ENCODE results near the gene TLX1. TPM values are rescaled to one million over a fixed set of nuclear protein-coding genes. Genes with fewer than 3 reads are reported as not detected.

The TLX1 gene
- total RNA-seq, 1 experiment from 2014 or later = not detected

DNA sequence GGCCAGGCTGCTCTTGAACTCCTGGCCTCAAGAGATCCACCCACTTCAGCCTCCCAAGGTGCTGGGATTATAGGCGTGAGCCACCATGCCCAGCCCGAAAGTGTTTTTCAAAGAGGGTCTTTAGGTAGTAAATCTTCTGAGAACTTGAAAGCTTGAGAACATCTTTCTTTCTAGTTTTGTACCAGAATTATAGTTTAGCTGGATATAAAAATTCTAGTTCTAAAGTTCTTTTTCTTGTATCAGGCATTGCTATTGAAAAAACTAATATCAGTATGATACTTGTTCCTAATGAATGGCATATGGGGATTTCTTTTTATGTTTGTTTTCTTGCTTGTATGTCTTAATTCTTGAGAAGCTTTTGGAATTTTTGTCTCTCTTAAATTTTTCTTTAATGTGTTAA is 43.2 kb downstream of the TLX1 start:
- intact Hi-C loops (cut with micrococcal nuclease) = no loop called here
- ATAC-seq (no peak), DNase-seq (no peak)
- Histone ChIP-seq H4K20me1 (ENCODE audit: low read length) (no peaks in the 10 kb centered on the region), H3K27me3 (ENCODE audit: low read length) (no peaks in the 10 kb centered on the region), H2AFZ (ENCODE audit: low read length) (no peak overlapping the region), H3K9ac (ENCODE audit: low read length) (no peak overlapping the region), H3K4me1 (ENCODE audit: insufficient read depth, low read length) (no peaks in the 10 kb centered on the region), H3K4me3 (ENCODE audit: low read length) (no peak overlapping the region), H3K36me3 (ENCODE audit: low read depth, low read length) (no peaks in the 10 kb centered on the region), H3F3A (ENCODE audit: low read length, unreplicated experiment) (no peaks in the 10 kb centered on the region), H3K9me3 (ENCODE audit: low read length) (no peaks in the 10 kb centered on the region), H3K79me2 (ENCODE audit: low read length) (no peaks in the 10 kb centered on the region), H3K4me2 (ENCODE audit: low read length) (no peak overlapping the region), H3K9me2 (replicated peaks; ENCODE audit: low read length) (no peaks in the 10 kb centered on the region), H3K27ac (ENCODE audit: low read length) (no peak overlapping the region)
- CTCF ChIA-PET = no interaction called here
- TF ChIP-seq EZH2phosphoT487 (IDR thresholded peaks at IDR 0.05; ENCODE audit: borderline replicate concordance, low read length) = no peak
- TF ChIP-seq CTCF (conservative IDR thresholded peaks at IDR 0.05; ENCODE audit: low read depth, low read length) = no peak
- no peak for TF ChIP-seq EZH2 (IDR thresholded peaks at IDR 0.05; ENCODE audit: low read length, unreplicated experiment)
- POLR2A ChIA-PET (ENCODE audit: unreplicated experiment) = no interaction called here
- no TSS peak for BruUV-seq (replicated peaks)

GRCh38 chr10:101176577-101176976 is 45.5 kb downstream of the TLX1 start:
- DNase-seq (no peak), ATAC-seq (no peak)
- Histone ChIP-seq H3K79me2 (ENCODE audit: low read length) (no peaks in the 10 kb centered on the region), H3K4me2 (ENCODE audit: low read length) (no peak overlapping the region), H3K9ac (ENCODE audit: low read length) (no peak overlapping the region), H3K9me3 (ENCODE audit: low read length) (no peaks in the 10 kb centered on the region), H3K27me3 (ENCODE audit: low read length) (peaks cover 10% of the 10 kb centered on the region; the same call in 1 of the 2 replicates), H3K9me2 (replicated peaks; ENCODE audit: low read length) (no peaks in the 10 kb centered on the region), H3K4me1 (ENCODE audit: insufficient read depth, low read length) (no peaks in the 10 kb centered on the region), H3K36me3 (ENCODE audit: low read depth, low read length) (no peaks in the 10 kb centered on the region), H3K27ac (ENCODE audit: low read length) (no peak overlapping the region), H2AFZ (ENCODE audit: low read length) (no peak overlapping the region), H4K20me1 (ENCODE audit: low read length) (no peaks in the 10 kb centered on the region), H3K4me3 (ENCODE audit: low read length) (no peak overlapping the region), H3F3A (ENCODE audit: low read length, unreplicated experiment) (no peaks in the 10 kb centered on the region)
- intact Hi-C loops (cut with micrococcal nuclease) = no loop called here
- BruUV-seq (replicated peaks) = no TSS peak
- ChIA-PET CTCF (no interaction called here), POLR2A (ENCODE audit: unreplicated experiment) (no interaction called here)
- TF ChIP-seq EZH2 (IDR thresholded peaks at IDR 0.05; ENCODE audit: low read length, unreplicated experiment) = no peak
- TF ChIP-seq EZH2phosphoT487 (IDR thresholded peaks at IDR 0.05; ENCODE audit: borderline replicate concordance, low read length) = no peak
- no peak for TF ChIP-seq CTCF (conservative IDR thresholded peaks at IDR 0.05; ENCODE audit: low read depth, low read length)

GRCh38 chr10:101182936-101183335 is 51.8 kb downstream of the TLX1 start:
- ChIA-PET POLR2A (ENCODE audit: unreplicated experiment) (interaction anchor here (0.6 kb wide), 1 partner anchor 23 kb away, joined by 3 read pairs; no protein-coding TSS in a partner anchor), CTCF (no interaction called here)
- Histone ChIP-seq H2AFZ (ENCODE audit: low read length) (no peak overlapping the region), H3K4me2 (ENCODE audit: low read length) (no peak overlapping the region), H4K20me1 (ENCODE audit: low read length) (no peaks in the 10 kb centered on the region), H3K9me2 (replicated peaks; ENCODE audit: low read length) (no peaks in the 10 kb centered on the region), H3F3A (ENCODE audit: low read length, unreplicated experiment) (no peaks in the 10 kb centered on the region), H3K4me1 (ENCODE audit: insufficient read depth, low read length) (no peaks in the 10 kb centered on the region), H3K27me3 (ENCODE audit: low read length) (peaks cover 17% of the 10 kb centered on the region; the same call in 1 of the 2 replicates), H3K79me2 (ENCODE audit: low read length) (no peaks in the 10 kb centered on the region), H3K9ac (ENCODE audit: low read length) (no peak overlapping the region), H3K9me3 (ENCODE audit: low read length) (no peaks in the 10 kb centered on the region), H3K4me3 (ENCODE audit: low read length) (no peak overlapping the region), H3K36me3 (ENCODE audit: low read depth, low read length) (no peaks in the 10 kb centered on the region), H3K27ac (ENCODE audit: low read length) (no peak overlapping the region)
- BruUV-seq (replicated peaks) = no TSS peak
- intact Hi-C loops (cut with micrococcal nuclease) = no loop called here
- no peak for TF ChIP-seq EZH2 (IDR thresholded peaks at IDR 0.05; ENCODE audit: low read length, unreplicated experiment)
- no peak for DNase-seq
- no peak for ATAC-seq
